H1 (cell line): ENCODE data around the gene ANLN. TPM values are rescaled to one million over a fixed set of nuclear protein-coding genes. Genes with fewer than 3 reads are reported as not detected.

Experiments used
- BACH1 ChIP-seq: IDR thresholded peaks from 2 replicates; pipeline ENCODE4 v1.6.1; 2012; ENCODE audit warnings: low read length, improper control_type of control experiment
- CREB1 ChIP-seq: IDR thresholded peaks from 2 replicates; pipeline ENCODE4 v1.6.1; 2012; ENCODE audit warnings: inconsistent platforms
- HDAC2 ChIP-seq, 2 experiments: fragments of 300-600 bp in 1 of 2; sonication (generic) in 1 of 2; IDR thresholded peaks; 2 replicates each; pipeline ENCODE4 v1.6.1; 2011 to 2012; ENCODE audit warnings: low read depth in 2 of 2, low read length in 2 of 2, mild to moderate bottlenecking in 2 of 2, moderate library complexity in 2 of 2, borderline replicate concordance in 1 of 2, inconsistent platforms in 1 of 2
- KDM1A ChIP-seq: fragments of 200-600, 300-600 bp; sonication (generic); IDR thresholded peaks from 2 replicates; pipeline ENCODE4 v1.7.1; 2016; ENCODE audit warnings: mild to moderate bottlenecking, low read length, borderline replicate concordance
- KDM4A ChIP-seq: IDR thresholded peaks from one replicate; pipeline ENCODE4 v1.7.1; 2012; ENCODE audit warnings: low read depth, mild to moderate bottlenecking, moderate library complexity, low read length, inconsistent platforms; ENCODE audit not compliant: severe bottlenecking
- KDM5A ChIP-seq: fragments of 200-600 bp; IDR thresholded peaks from 2 replicates; pipeline ENCODE4 v1.7.1; 2012; ENCODE audit warnings: mild to moderate bottlenecking, low read length, inconsistent platforms, mixed read lengths
- MAFK ChIP-seq: IDR thresholded peaks from 2 replicates; pipeline ENCODE4 v1.6.1; 2012; ENCODE audit warnings: low read depth, mild to moderate bottlenecking, improper control_type of control experiment, low read length
- NRF1 ChIP-seq: IDR thresholded peaks from 2 replicates; pipeline ENCODE4 v1.6.1; 2011; ENCODE audit warnings: mild to moderate bottlenecking, low read depth, low read length, improper control_type of control experiment
- POLR2A ChIP-seq, 2 experiments: IDR thresholded peaks; 1 replicate in 1 of 2; 2 replicates in 1 of 2; pipeline ENCODE4 v1.6.1; 2011; ENCODE audit warnings: low read depth in 2 of 2, low read length in 2 of 2, mild to moderate bottlenecking in 2 of 2; ENCODE audit errors: control extremely low read depth in 1 of 2
- POLR2AphosphoS5 ChIP-seq: IDR thresholded peaks from 2 replicates; pipeline ENCODE4 v1.6.1; 2011; ENCODE audit warnings: low read depth, low read length
- SAP30 ChIP-seq: fragments of 300-600 bp; sonication (generic); IDR thresholded peaks from 2 replicates; pipeline ENCODE4 v1.7.1; 2012; ENCODE audit warnings: low read length, moderate library complexity, mild to moderate bottlenecking, inconsistent platforms; ENCODE audit not compliant: insufficient read depth, insufficient replicate concordance
- SIN3A ChIP-seq, 2 experiments: IDR thresholded peaks in 1 of 2; conservative IDR thresholded peaks in 1 of 2; 2 replicates each; pipeline ENCODE4 v1.6.1; 2011 to 2012; ENCODE audit warnings: low read length in 2 of 2, improper control_type of control experiment in 1 of 2, low read depth in 1 of 2, mild to moderate bottlenecking in 1 of 2
- SIRT6 ChIP-seq: IDR thresholded peaks from one replicate; pipeline ENCODE4 v1.7.1; 2012; ENCODE audit warnings: low read length, inconsistent platforms
- SIX5 ChIP-seq: IDR thresholded peaks from 2 replicates; pipeline ENCODE4 v1.6.1; 2011; ENCODE audit warnings: mild to moderate bottlenecking, low read depth, low read length
- SP4 ChIP-seq: IDR thresholded peaks from 2 replicates; pipeline ENCODE4 v1.6.1; 2012; ENCODE audit warnings: low read length, inconsistent platforms
- SUZ12 ChIP-seq: fragments of 200-600 bp; sonication (generic); IDR thresholded peaks from 2 replicates; pipeline ENCODE4 v1.6.1; 2012; ENCODE audit warnings: mild to moderate bottlenecking, inconsistent platforms, low read length, moderate library complexity, mixed read lengths
- TAF1 ChIP-seq: IDR thresholded peaks from 2 replicates; pipeline ENCODE4 v1.6.1; 2011; ENCODE audit warnings: mild to moderate bottlenecking, low read depth, low read length
- TEAD4 ChIP-seq: IDR thresholded peaks from 2 replicates; pipeline ENCODE4 v1.6.1; 2012; ENCODE audit warnings: low read depth, low read length, inconsistent platforms, mixed read lengths
- USF2 ChIP-seq: IDR thresholded peaks from 2 replicates; pipeline ENCODE4 v1.6.1; 2011; ENCODE audit warnings: low read length, improper control_type of control experiment
- ZNF274 ChIP-seq: IDR thresholded peaks from 2 replicates; pipeline ENCODE4 v1.7.0; 2012; ENCODE audit warnings: low read length, borderline replicate concordance; ENCODE audit errors: extremely low read depth
- polyA plus RNA-seq, 7 experiments: library from polyadenylated mRNA; depleted of rRNA in 3 of 7; stranded (reverse) in 5 of 7; unstranded in 2 of 7; fragments of >200 nt in 5 of 7; fragments of 200-250 nt in 2 of 7; gene quantifications; 1 replicate in 5 of 7; 2 replicates in 1 of 7; 4 replicates in 1 of 7; pipeline versions ENCODE4 v1.2.1 to v1.2.3, GENCODE V29; 2011 to 2013; ENCODE audit warnings: missing spikeins in 2 of 7, mixed read lengths in 2 of 7
- total RNA-seq: library from RNA; stranded (reverse); fragmentation: NEBNext Ultra II Directional; extraction: Animal tissue kit (Norgen Biotek cat#: 25700); gene quantifications from 2 replicates; pipeline ENCODE4 v1.2.1, GENCODE V29; 2021
- TF ChIP-seq, protein P1 (sequence below): IDR thresholded peaks from 2 replicates; pipeline ENCODE4 v1.6.1; 2012; ENCODE audit warnings: inconsistent platforms

Gene ANLN
- total and polyA plus RNA-seq, 2 of the 8 experiments (the other 6 are each of a cell fraction or from before 2014, with no cell fraction given) = 18.5 to 90.1 TPM

DNA sequence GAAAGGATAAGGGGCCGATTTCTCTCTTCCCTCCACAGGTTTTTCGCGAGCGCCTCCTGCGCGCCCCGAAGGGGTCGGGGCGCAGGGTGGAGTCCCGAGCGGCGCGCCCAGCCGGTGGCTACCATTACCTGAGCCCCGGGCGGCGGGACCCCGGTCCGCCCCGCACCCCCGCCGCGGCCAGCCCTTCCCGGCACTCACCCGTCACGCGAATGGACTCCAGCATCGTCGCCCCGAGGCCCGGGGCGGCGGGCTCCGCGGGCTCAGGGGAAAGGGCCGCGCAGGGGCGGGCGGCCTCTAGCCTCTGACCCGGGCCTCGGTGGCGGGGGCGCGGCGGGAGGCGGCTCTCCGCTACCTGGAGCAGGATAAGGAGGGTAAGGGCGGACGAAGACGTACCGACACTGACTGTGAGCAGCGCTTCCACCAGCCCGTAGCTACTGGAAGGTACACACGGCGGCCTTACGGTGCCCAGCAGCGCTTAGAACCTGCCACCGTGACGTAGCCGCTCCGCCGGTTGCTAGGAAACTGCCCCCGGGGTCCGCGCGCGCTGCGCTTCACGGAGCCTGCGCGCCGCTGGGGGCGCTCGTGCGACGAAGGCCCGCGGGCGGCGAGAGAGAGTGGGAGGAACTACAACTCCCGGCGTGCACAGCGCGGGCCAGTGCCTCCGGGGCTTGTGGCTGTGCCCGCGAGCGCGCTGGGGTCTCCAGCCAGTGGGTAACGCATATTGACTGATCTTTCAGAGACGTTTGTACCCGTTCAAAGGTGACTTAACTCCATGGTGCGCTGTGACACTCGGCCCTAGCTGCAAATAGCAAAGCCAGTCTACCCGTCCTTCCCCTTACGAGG lies 22.7 kb upstream of the ANLN start (continued):
- TF ChIP-seq SP4 (no peak), BACH1 (peak; percentile 97), SUZ12 (peak; percentile 61), POLR2AphosphoS5 (no peak), KDM5A (no peak), TAF1 (0 out of 2 replicates have a peak, but pooled peaks have one; percentile 29), SIRT6 (no peak), HDAC2 (IDR thresholded peaks at IDR 0.05; ENCODE audit: borderline replicate concordance in 1 of 2, low read depth in 2 of 2, low read length in 2 of 2) (peak; percentile 87 to 98), ZNF274 (no peak), KDM1A (0 out of 2 replicates have a peak, but pooled peaks have one; percentile 19), NRF1 (no peak), SIN3A (conservative IDR thresholded peaks at IDR 0.05 in 1 of 2, IDR thresholded peaks at IDR 0.05 in 1 of 2; ENCODE audit: low read depth in 1 of 2, low read length in 2 of 2) (peak in 1 of 2 experiments; percentile 80; a peak in 2 of 4 replicates), TEAD4 (peak; percentile 25; the same call in 1 of the 2 replicates), USF2 (no peak), KDM4A (peak; percentile 73), POLR2A (IDR thresholded peaks at IDR 0.05; ENCODE audit: control extremely low read depth in 1 of 2, low read depth in 2 of 2, low read length in 2 of 2) (no peak), SAP30 (no peak), MAFK (no peak), CREB1 (peak; percentile 85), SIX5 (peak; percentile 65)
- TF ChIP-seq, protein P1, sequence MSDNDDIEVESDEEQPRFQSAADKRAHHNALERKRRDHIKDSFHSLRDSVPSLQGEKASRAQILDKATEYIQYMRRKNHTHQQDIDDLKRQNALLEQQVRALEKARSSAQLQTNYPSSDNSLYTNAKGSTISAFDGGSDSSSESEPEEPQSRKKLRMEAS = no peak; the same call in 1 of the 2 replicates
- TF ChIP-seq, all 59 proteins: peak for 20
